H9 (cell line): ENCODE measurements around the gene OLIG2. TPM values are rescaled to one million over a fixed set of nuclear protein-coding genes. Genes with fewer than 3 reads are reported as not detected.

Experiments
- DNase-seq: peaks from one replicate; pipeline ENCODE4 v3.0.0-alpha.2; 2017
- H2AFZ ChIP-seq: one replicate; pipeline ENCODE4 v1.6.1; 2013; ENCODE audit warnings: mild to moderate bottlenecking, low read length, control low read depth, moderate library complexity
- H2AK5ac ChIP-seq: 2 replicates; pipeline ENCODE4 v1.6.1; 2013; ENCODE audit warnings: low read length, control low read depth, mixed read lengths; ENCODE audit not compliant: insufficient read length
- H2BK120ac ChIP-seq: one replicate; pipeline ENCODE4 v1.6.1; 2013; ENCODE audit warnings: low read depth, mild to moderate bottlenecking, low read length, control low read depth, inconsistent platforms; ENCODE audit not compliant: poor library complexity, severe bottlenecking
- H2BK12ac ChIP-seq: 2 replicates; pipeline ENCODE4 v1.6.1; 2013; ENCODE audit warnings: low read length, control low read depth, mixed read lengths, low read depth; ENCODE audit not compliant: insufficient read length
- H2BK15ac ChIP-seq: 2 replicates; pipeline ENCODE4 v1.6.1; 2013; ENCODE audit warnings: low read depth, low read length, control low read depth
- H2BK20ac ChIP-seq: one replicate; pipeline ENCODE4 v1.6.1; 2013; ENCODE audit warnings: low read depth, mild to moderate bottlenecking, low read length, control low read depth, inconsistent platforms; ENCODE audit not compliant: poor library complexity, severe bottlenecking
- H2BK5ac ChIP-seq: 2 replicates; pipeline ENCODE4 v1.6.1; 2013; ENCODE audit warnings: low read length, control low read depth, mixed read lengths; ENCODE audit not compliant: insufficient read length
- H3K14ac ChIP-seq: 2 replicates; pipeline ENCODE4 v1.6.1; 2013; ENCODE audit warnings: low read length, control low read depth; ENCODE audit not compliant: insufficient read depth
- H3K18ac ChIP-seq: 2 replicates; pipeline ENCODE4 v1.6.1; 2013; ENCODE audit warnings: low read depth, mild to moderate bottlenecking, mixed read lengths, low read length, control low read depth; ENCODE audit not compliant: insufficient read length
- H3K23ac ChIP-seq: 2 replicates; pipeline ENCODE4 v1.6.1; 2013; ENCODE audit warnings: low read length, control low read depth, mixed read lengths, low read depth; ENCODE audit not compliant: insufficient read length
- H3K23me2 ChIP-seq: 2 replicates; pipeline ENCODE4 v1.6.1; 2013; ENCODE audit warnings: low read depth, mild to moderate bottlenecking, mixed read lengths, low read length, control low read depth; ENCODE audit not compliant: insufficient read length, poor library complexity, severe bottlenecking
- H3K27ac ChIP-seq: 2 replicates; pipeline ENCODE4 v1.5.1; 2013; ENCODE audit warnings: low read length, control low read depth, mixed read lengths, low read depth; ENCODE audit not compliant: insufficient read length
- H3K27me3 ChIP-seq: 2 replicates; pipeline ENCODE4 v1.6.1; 2013; ENCODE audit warnings: low read length, control low read depth, inconsistent platforms; ENCODE audit not compliant: insufficient read depth
- H3K4ac ChIP-seq: 2 replicates; pipeline ENCODE4 v1.6.1; 2013; ENCODE audit warnings: low read depth, mild to moderate bottlenecking, control low read depth, inconsistent platforms, low read length, moderate library complexity
- H3K4me1 ChIP-seq: 2 replicates; pipeline ENCODE4 v1.6.1; 2013; ENCODE audit warnings: low read length, control low read depth, inconsistent platforms; ENCODE audit not compliant: insufficient read depth
- H3K4me2 ChIP-seq: 2 replicates; pipeline ENCODE4 v1.6.1; 2013; ENCODE audit warnings: low read length, control low read depth, mixed read lengths; ENCODE audit not compliant: insufficient read length, insufficient read depth
- H3K56ac ChIP-seq: 2 replicates; pipeline ENCODE4 v1.6.1; 2013; ENCODE audit warnings: low read depth, mild to moderate bottlenecking, mixed read lengths, low read length, control low read depth; ENCODE audit not compliant: insufficient read length
- H3K79me1 ChIP-seq: 2 replicates; pipeline ENCODE4 v1.6.1; 2013; ENCODE audit warnings: low read depth, mild to moderate bottlenecking, moderate library complexity, low read length, control low read depth, inconsistent platforms; ENCODE audit not compliant: insufficient read depth, poor library complexity, severe bottlenecking
- H3K79me2 ChIP-seq: 2 replicates; pipeline ENCODE4 v1.6.1; 2013; ENCODE audit warnings: low read length, control low read depth, inconsistent platforms; ENCODE audit not compliant: insufficient read depth
- H3K9ac ChIP-seq: 2 replicates; pipeline ENCODE4 v1.6.1; 2013; ENCODE audit warnings: low read length, control low read depth, mixed read lengths; ENCODE audit not compliant: insufficient read length; ENCODE audit errors: extremely low read depth
- H3K9me3 ChIP-seq: one replicate; pipeline ENCODE4 v1.6.1; 2013; ENCODE audit warnings: low read depth, low read length, inconsistent platforms; ENCODE audit not compliant: control insufficient read depth
- H3T11ph ChIP-seq: one replicate; pipeline ENCODE4 v1.6.1; 2013; ENCODE audit warnings: mild to moderate bottlenecking, low read length, control low read depth, inconsistent platforms
- H4K20me1 ChIP-seq: one replicate; pipeline ENCODE4 v1.6.1; 2013; ENCODE audit not compliant: control insufficient read depth, insufficient read length, insufficient read depth
- H4K5ac ChIP-seq: 2 replicates; pipeline ENCODE4 v1.6.1; 2013; ENCODE audit warnings: low read depth, mild to moderate bottlenecking, mixed read lengths, low read length, control low read depth; ENCODE audit not compliant: insufficient read length
- H4K8ac ChIP-seq: replicated peaks from 2 replicates; pipeline ENCODE4 v1.6.1; 2013; ENCODE audit warnings: low read length, control low read depth, mixed read lengths, low read depth; ENCODE audit not compliant: insufficient read length
- H4K91ac ChIP-seq: 2 replicates; pipeline ENCODE4 v1.6.1; 2013; ENCODE audit warnings: low read depth, mild to moderate bottlenecking, moderate library complexity, mixed read lengths, low read length, control low read depth; ENCODE audit not compliant: insufficient read length
- H3K27ac Mint-ChIP-seq, 3 experiments: 2 replicates in 2 of 3; 3 replicates in 1 of 3; pipeline ENCODE4 v1.8.0; 2020 to 2021; ENCODE audit warnings: mixed read lengths in 3 of 3, mild to moderate bottlenecking in 1 of 3, moderate library complexity in 1 of 3
- H3K27me3 Mint-ChIP-seq: 2 replicates; pipeline ENCODE4 v1.8.0; 2021; ENCODE audit warnings: low read depth, mild to moderate bottlenecking, moderate library complexity, mixed read lengths
- H3K36me3 Mint-ChIP-seq, 3 experiments: 2 replicates in 2 of 3; 3 replicates in 1 of 3; pipeline ENCODE4 v1.8.0; 2020 to 2021; ENCODE audit warnings: low read depth in 3 of 3, mixed read lengths in 3 of 3; ENCODE audit not compliant: insufficient read depth in 1 of 3
- H3K4me1 Mint-ChIP-seq, 2 experiments: 2 replicates each; pipeline ENCODE4 v1.8.0; 2020; ENCODE audit warnings: mixed read lengths in 2 of 2
- H3K4me3 Mint-ChIP-seq, 2 experiments: 2 replicates in 1 of 2; 3 replicates in 1 of 2; pipeline ENCODE4 v1.8.0; 2020 to 2021; ENCODE audit warnings: mild to moderate bottlenecking in 2 of 2, mixed read lengths in 2 of 2, moderate library complexity in 1 of 2
- H3K9me3 Mint-ChIP-seq, 2 experiments: 2 replicates in 1 of 2; 3 replicates in 1 of 2; pipeline ENCODE4 v1.8.0; 2020; ENCODE audit warnings: mild to moderate bottlenecking in 2 of 2, mixed read lengths in 2 of 2, moderate library complexity in 1 of 2
- WGBS: extraction: QIAGEN DNeasy Blood & Tissue Kit; methylation state at CpG from one replicate; pipeline ENCODE4 v1.1.7; 2013; ENCODE audit warnings: missing lambda C conversion rate, low lambda C conversion rate, mixed read lengths; ENCODE audit not compliant: insufficient read length; ENCODE audit errors: extremely low coverage; 5-methylcytosine and 5-hydroxymethylcytosine counted together
- total RNA-seq: library from RNA; stranded (reverse); gene quantifications from 2 replicates; pipeline ENCODE4 v1.2.1, GENCODE V29; 2021
- TF ChIP-seq, protein P1 (sequence below): fragments of 200-600 bp; sonication (generic); conservative IDR thresholded peaks from 3 replicates; pipeline ENCODE4 v1.8.0; 2021; ENCODE audit warnings: antibody characterized with exemption, mild to moderate bottlenecking

The OLIG2 gene
- total RNA-seq, 1 experiment from 2014 or later, result 1.4 TPM

DNA sequence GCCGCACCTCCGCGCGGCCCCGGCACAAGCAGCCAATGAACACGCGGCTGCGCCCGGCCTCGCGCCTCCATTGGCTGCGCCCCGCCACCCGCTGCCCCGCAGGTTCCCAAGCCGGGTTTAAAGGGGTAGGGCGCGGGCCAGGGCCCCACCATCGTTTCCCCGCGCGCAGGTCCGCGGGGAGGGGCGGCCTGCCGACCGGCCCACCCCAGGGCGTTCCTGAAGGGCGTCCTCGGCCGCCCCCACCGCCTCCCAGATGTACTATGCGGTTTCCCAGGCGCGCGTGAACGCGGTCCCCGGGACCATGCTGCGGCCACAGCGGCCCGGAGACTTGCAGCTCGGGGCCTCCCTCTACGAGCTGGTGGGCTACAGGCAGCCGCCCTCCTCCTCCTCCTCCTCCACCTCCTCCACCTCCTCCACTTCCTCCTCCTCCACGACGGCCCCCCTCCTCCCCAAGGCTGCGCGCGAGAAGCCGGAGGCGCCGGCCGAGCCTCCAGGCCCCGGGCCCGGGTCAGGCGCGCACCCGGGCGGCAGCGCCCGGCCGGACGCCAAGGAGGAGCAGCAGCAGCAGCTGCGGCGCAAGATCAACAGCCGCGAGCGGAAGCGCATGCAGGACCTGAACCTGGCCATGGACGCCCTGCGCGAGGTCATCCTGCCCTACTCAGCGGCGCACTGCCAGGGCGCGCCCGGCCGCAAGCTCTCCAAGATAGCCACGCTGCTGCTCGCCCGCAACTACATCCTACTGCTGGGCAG is 44.4 kb downstream of the OLIG2 start, which contains the start of gene OLIG1:
OLIG1 (plus strand) TSS at position 148 of the 750 bp plus-strand sequence; CDS start at position 254, 106 bp downstream.
- Histone ChIP-seq H2BK120ac (no peak within 1 kb of the TSS), H3K4me2 (peak within 1 kb of the TSS; percentile 57), H3T11ph (no peak within 1 kb of the TSS), H2BK12ac (no peak within 1 kb of the TSS), H4K20me1 (no peaks in the 10 kb centered on the region), H4K91ac (no peak within 1 kb of the TSS), H3K79me1 (no peaks in the 10 kb centered on the region), H3K18ac (no peak within 1 kb of the TSS), H2AK5ac (no peak within 1 kb of the TSS), H4K8ac (no peak within 1 kb of the TSS), H3K56ac (no peak within 1 kb of the TSS), H3K27ac (no peak within 1 kb of the TSS), H2AFZ (no peak within 1 kb of the TSS), H3K23me2 (peaks cover 12% of the 10 kb centered on the region), H3K4ac (no peak within 1 kb of the TSS), H3K9ac (no peak within 1 kb of the TSS), H3K14ac (no peak within 1 kb of the TSS), H3K27me3 (peaks cover 70% of the 10 kb centered on the region), H3K4me1 (peaks cover 8% of the 10 kb centered on the region), H3K23ac (no peak within 1 kb of the TSS), H2BK15ac (no peak within 1 kb of the TSS), H2BK5ac (no peak within 1 kb of the TSS), H3K9me3 (no peaks in the 10 kb centered on the region), H2BK20ac (no peak within 1 kb of the TSS), H3K79me2 (no peaks in the 10 kb centered on the region), H4K5ac (no peak within 1 kb of the TSS)
- TF ChIP-seq, protein P1, sequence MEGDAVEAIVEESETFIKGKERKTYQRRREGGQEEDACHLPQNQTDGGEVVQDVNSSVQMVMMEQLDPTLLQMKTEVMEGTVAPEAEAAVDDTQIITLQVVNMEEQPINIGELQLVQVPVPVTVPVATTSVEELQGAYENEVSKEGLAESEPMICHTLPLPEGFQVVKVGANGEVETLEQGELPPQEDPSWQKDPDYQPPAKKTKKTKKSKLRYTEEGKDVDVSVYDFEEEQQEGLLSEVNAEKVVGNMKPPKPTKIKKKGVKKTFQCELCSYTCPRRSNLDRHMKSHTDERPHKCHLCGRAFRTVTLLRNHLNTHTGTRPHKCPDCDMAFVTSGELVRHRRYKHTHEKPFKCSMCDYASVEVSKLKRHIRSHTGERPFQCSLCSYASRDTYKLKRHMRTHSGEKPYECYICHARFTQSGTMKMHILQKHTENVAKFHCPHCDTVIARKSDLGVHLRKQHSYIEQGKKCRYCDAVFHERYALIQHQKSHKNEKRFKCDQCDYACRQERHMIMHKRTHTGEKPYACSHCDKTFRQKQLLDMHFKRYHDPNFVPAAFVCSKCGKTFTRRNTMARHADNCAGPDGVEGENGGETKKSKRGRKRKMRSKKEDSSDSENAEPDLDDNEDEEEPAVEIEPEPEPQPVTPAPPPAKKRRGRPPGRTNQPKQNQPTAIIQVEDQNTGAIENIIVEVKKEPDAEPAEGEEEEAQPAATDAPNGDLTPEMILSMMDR, result no peak
- peak; percentile 82 for DNase-seq
- Mint-ChIP-seq H3K27ac (no peak within 1 kb of the TSS), H3K27me3 (peaks cover 91% of the 10 kb centered on the region), H3K9me3 (peaks cover 8 to 12% of the 10 kb centered on the region in 2 experiments), H3K36me3 (peaks cover 0 to 4% (median 0%) of the 10 kb centered on the region in 3 experiments; a peak in 1 of 7 replicates), H3K4me3 (peak within 1 kb of the TSS; percentile 56 to 82), H3K4me1 (peaks cover 33 to 43% of the 10 kb centered on the region in 2 experiments)
- no CpG with 5 or more reads among the region's 82 CpGs for WGBS
